ENCODE data around the gene RNF14. TPM values are rescaled to one million over a fixed set of nuclear protein-coding genes. Genes with fewer than 3 reads are reported as not detected.

The RNF14 gene
- total and polyA plus RNA-seq, 2 experiments from 2014 or later, result 8.9 to 19.0 TPM

GRCh38 chr5:141935538-141935937 lies 33.4 kb upstream of the RNF14 start (continued):
- TF ChIP-seq, protein P1, sequence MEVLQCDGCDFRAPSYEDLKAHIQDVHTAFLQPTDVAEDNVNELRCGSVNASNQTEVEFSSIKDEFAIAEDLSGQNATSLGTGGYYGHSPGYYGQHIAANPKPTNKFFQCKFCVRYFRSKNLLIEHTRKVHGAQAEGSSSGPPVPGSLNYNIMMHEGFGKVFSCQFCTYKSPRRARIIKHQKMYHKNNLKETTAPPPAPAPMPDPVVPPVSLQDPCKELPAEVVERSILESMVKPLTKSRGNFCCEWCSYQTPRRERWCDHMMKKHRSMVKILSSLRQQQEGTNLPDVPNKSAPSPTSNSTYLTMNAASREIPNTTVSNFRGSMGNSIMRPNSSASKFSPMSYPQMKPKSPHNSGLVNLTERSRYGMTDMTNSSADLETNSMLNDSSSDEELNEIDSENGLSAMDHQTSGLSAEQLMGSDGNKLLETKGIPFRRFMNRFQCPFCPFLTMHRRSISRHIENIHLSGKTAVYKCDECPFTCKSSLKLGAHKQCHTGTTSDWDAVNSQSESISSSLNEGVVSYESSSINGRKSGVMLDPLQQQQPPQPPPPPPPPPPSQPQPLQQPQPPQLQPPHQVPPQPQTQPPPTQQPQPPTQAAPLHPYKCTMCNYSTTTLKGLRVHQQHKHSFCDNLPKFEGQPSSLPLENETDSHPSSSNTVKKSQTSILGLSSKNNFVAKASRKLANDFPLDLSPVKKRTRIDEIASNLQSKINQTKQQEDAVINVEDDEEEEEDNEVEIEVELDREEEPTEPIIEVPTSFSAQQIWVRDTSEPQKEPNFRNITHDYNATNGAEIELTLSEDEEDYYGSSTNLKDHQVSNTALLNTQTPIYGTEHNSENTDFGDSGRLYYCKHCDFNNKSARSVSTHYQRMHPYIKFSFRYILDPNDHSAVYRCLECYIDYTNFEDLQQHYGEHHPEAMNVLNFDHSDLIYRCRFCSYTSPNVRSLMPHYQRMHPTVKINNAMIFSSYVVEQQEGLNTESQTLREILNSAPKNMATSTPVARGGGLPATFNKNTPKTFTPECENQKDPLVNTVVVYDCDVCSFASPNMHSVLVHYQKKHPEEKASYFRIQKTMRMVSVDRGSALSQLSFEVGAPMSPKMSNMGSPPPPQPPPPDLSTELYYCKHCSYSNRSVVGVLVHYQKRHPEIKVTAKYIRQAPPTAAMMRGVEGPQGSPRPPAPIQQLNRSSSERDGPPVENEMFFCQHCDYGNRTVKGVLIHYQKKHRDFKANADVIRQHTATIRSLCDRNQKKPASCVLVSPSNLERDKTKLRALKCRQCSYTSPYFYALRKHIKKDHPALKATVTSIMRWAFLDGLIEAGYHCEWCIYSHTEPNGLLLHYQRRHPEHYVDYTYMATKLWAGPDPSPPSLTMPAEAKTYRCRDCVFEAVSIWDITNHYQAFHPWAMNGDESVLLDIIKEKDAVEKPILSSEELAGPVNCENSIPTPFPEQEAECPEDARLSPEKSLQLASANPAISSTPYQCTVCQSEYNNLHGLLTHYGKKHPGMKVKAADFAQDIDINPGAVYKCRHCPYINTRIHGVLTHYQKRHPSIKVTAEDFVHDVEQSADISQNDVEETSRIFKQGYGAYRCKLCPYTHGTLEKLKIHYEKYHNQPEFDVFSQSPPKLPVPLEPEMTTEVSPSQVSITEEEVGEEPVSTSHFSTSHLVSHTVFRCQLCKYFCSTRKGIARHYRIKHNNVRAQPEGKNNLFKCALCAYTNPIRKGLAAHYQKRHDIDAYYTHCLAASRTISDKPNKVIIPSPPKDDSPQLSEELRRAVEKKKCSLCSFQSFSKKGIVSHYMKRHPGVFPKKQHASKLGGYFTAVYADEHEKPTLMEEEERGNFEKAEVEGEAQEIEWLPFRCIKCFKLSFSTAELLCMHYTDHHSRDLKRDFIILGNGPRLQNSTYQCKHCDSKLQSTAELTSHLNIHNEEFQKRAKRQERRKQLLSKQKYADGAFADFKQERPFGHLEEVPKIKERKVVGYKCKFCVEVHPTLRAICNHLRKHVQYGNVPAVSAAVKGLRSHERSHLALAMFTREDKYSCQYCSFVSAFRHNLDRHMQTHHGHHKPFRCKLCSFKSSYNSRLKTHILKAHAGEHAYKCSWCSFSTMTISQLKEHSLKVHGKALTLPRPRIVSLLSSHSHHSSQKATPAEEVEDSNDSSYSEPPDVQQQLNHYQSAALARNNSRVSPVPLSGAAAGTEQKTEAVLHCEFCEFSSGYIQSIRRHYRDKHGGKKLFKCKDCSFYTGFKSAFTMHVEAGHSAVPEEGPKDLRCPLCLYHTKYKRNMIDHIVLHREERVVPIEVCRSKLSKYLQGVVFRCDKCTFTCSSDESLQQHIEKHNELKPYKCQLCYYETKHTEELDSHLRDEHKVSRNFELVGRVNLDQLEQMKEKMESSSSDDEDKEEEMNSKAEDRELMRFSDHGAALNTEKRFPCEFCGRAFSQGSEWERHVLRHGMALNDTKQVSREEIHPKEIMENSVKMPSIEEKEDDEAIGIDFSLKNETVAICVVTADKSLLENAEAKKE (CRISPR knock-in tag; IDR thresholded peaks at IDR 0.05), result no peak
- TF ChIP-seq JUNB (IDR thresholded peaks at IDR 0.05; ENCODE audit: unreplicated experiment), result no peak
- no peak for TF ChIP-seq ZNF331 (CRISPR knock-in tag; IDR thresholded peaks at IDR 0.05; ENCODE audit: low read depth)
- no peak for TF ChIP-seq CTCF (conservative IDR thresholded peaks at IDR 0.05; ENCODE audit: low read depth in 2 of 2)
- TF ChIP-seq ZNF114 (CRISPR knock-in tag; IDR thresholded peaks at IDR 0.05), result no peak
- TF ChIP-seq EZH2 (IDR thresholded peaks at IDR 0.05; ENCODE audit: low read depth, unreplicated experiment), result no peak

DNA sequence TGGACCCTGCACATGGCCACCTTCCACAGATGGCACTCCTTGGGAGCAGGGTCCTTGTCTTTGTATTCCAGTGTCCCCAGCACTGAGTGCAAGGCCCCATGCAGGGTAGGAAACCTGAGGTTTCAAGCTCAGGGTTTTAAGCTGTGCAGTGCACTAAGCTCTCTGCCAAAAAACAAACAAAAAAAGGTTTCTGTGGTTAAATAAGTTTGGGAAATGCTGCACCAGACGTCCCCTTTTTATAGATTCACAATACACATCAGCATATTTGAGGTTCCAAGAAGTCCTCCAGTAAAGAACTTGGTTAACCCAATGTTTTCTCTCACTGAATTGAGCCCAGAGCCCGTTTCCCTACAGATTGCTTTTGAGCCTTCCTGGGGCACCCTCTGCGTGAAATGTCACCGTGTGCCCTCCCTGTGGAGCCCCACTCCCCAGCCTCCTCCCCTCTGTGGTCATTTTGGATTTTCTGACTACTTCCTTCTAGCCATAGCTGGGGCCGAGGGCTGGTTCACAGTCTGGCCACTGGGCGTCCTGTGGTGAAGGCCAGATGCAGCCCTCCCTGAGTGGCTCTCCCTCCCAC lies 28.1 kb upstream of the RNF14 start:
- Mint-ChIP-seq H3K9me3 (no peaks in the 10 kb centered on the region), H3K27ac (no peak overlapping the region), H3K4me3 (no peak overlapping the region), H3K36me3 (ENCODE audit: low read depth) (peaks cover 31% of the 10 kb centered on the region; the same call in 2 of the 3 replicates), H3K27me3 (ENCODE audit: insufficient read depth, low read depth, poor library complexity) (peaks cover 8% of the 10 kb centered on the region), H3K4me1 (peaks cover 20% of the 10 kb centered on the region)
- ATAC-seq (peak; percentile 48), DNase-seq (ENCODE audit: low spot score) (peak; percentile 38)
- Histone ChIP-seq H3K79me2 (replicated peaks; ENCODE audit: insufficient read depth) (no peaks in the 10 kb centered on the region), H3K9me2 (ENCODE audit: insufficient read depth) (no peaks in the 10 kb centered on the region), H3K36me3 (ENCODE audit: insufficient read depth) (peaks cover 19% of the 10 kb centered on the region; the same call in 1 of the 2 replicates), H3K27ac (ENCODE audit: low read depth) (peak overlapping the region; percentile 72; the same call in 1 of the 2 replicates), H4K20me1 (replicated peaks; ENCODE audit: insufficient read depth) (no peaks in the 10 kb centered on the region; the same call in 1 of the 2 replicates), H3K4me2 (no peak overlapping the region), H3K27me3 (ENCODE audit: insufficient read depth) (no peaks in the 10 kb centered on the region), H3K4me3 (no peak overlapping the region), H3F3A (replicated peaks; ENCODE audit: low read depth) (0 out of 2 replicates have a peak, but pooled peaks cover 6% of the 10 kb centered on the region), H2AFZ (no peak overlapping the region), H3K4me1 (ENCODE audit: insufficient read depth) (peaks cover 3% of the 10 kb centered on the region; the same call in 1 of the 2 replicates)
- no peak for TF ChIP-seq EZH2phosphoT487 (IDR thresholded peaks at IDR 0.05; ENCODE audit: unreplicated experiment)
- TF ChIP-seq, protein P1 (CRISPR knock-in tag; IDR thresholded peaks at IDR 0.05), result no peak
